ENCODE data around the gene APP. TPM values are rescaled to one million over a fixed set of nuclear protein-coding genes. Genes with fewer than 3 reads are reported as not detected.

APP gene
- total RNA-seq = 873 and 1,110 TPM in 2 replicates

DNA sequence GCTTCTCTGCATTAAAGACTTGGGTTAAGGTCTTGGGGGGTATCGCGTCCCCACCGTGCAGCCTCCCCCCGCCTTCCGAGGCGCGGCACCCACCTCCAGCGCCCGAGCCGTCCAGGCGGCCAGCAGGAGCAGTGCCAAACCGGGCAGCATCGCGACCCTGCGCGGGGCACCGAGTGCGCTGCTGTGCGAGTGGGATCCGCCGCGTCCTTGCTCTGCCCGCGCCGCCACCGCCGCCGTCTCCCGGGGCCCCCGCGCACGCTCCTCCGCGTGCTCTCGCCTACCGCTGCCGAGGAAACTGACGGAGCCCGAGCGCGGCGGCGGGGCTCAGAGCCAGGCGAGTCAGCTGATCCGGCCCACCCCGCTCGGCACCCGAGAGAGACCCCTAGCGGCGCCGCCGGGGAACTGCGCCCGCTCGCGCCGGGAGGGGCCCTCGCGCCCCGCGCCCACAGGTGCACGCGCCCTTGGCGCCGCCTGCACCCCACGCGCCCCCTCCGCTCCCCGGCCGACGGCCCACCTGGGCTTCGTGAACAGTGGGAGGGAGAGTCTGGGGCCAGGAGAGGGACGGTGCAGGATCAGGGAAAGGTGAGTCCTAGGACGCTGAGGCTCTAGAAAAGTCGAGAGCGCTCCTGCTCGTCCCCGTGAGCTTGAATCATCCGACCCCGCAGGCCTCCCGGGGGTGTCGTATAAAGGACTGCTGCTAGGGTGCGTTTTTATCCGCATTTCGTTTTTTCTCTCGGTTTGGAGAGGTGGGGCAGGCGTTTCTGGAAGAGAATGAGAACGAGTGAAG is at the start of gene APP:
APP (minus strand) TSS at position 300 of the 787 bp plus-strand sequence; CDS start at position 150, 150 bp downstream.

